ENCODE data around the gene ADAMTSL2.

The ADAMTSL2 gene

DNA sequence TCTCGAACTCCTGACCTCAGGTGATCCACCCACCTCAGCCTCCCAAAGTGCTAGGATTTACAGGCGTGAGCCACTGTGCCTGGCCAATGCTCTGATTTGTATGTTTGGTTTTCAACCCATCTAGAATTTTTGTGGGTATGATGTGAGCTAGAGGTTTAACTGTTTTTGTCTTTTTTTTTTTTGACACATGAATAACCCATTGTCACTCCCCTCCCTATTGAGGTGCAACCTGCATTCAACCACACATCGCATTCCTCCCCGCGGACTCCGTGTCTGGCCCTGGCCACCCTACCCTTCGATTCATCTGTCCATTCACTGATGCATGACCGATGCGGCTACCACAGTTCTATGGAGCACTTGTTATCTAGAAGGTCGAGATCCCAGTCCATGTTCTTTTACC, 84.2 kb downstream of the ADAMTSL2 start:
- no peak for DNase-seq (ENCODE audit: low read depth in 3 of 3, low spot score in 1 of 3)

DNA sequence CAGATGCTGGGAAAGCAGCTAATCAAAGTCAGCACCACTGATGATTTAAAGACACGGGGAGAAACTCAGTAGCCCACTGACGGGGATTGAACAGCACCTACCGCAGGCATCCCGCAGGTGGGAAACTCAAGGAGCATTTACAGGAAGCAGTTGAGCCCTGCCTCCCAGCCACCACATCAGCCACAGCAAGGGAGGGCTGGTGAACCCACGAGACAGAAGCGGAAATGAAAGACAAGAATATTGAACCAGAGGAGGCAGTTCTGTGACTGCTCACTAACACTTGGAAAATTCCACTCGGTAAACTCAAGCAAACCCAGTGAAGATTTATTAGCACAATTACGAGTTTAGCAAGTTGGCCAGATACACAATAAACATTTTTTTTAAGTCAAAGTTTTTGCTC, 85.3 kb downstream of the ADAMTSL2 start:
- peak in 2 of 3 donors; percentile 28 to 35 for DNase-seq (ENCODE audit: low read depth in 3 of 3, low spot score in 1 of 3)

DNA sequence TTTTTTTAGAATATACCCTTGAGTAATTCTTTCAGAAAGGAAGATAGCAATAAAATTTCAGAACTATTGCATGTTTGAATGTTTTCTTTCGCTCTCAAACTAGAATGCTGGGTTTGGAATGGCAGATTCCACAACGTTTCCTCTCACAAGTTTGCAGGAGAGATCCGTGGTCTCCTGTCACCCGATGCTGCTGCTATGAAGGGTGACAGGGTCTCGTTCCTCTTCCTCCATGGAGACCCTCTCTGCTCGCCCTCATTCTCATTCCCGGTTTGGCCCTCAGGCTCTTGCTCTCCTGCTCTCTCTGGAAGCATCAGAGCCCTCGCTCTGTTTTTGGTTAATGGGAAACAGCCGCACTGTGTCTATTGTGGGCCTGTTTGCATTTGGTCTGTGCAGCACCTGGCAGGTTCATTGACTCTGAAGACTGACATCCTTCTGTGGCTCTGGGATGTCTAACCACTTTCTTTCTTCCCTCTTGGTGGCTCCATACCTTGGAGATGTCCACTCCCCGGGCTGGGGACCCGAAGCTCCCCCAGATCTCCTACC, 87.3 kb downstream of the ADAMTSL2 start:
- no peak for DNase-seq (ENCODE audit: low read depth in 3 of 3, low spot score in 1 of 3)

- DNase-seq (ENCODE audit: low read depth in 3 of 3, low spot score in 1 of 3) = no peak
Observed at GRCh38 chr9:133622555-133622954, 88.1 kb downstream of the ADAMTSL2 start.
